ENCODE results near the gene HS3ST6.
A peak's percentile ranks its signal among the peaks of the same experiment; 100 is the strongest.
"Not testable (repeated sequence)": the region's sequence is repeated elsewhere in the genome, so short reads cannot be mapped to it uniquely, and the experiment has no call there.

HS3ST6 gene

GRCh38 chr16:1918351-1919326, at the start of gene HS3ST6:
Gene HS3ST6, minus strand, starts transcription at chr16:1918415. Its CDS starts 92 bp downstream, at chr16:1918323.
- DNase-seq (ENCODE audit: low read depth in 2 of 2) = no peak

GRCh38 chr16:1966460-1966859, 48.2 kb upstream of the HS3ST6 start, which contains the start of gene RNF151:
Gene RNF151, plus strand, starts transcription at chr16:1966856. Its CDS starts 26 bp downstream, at chr16:1966882.
- DNase-seq (ENCODE audit: low read depth in 2 of 2) = no peak

DNA sequence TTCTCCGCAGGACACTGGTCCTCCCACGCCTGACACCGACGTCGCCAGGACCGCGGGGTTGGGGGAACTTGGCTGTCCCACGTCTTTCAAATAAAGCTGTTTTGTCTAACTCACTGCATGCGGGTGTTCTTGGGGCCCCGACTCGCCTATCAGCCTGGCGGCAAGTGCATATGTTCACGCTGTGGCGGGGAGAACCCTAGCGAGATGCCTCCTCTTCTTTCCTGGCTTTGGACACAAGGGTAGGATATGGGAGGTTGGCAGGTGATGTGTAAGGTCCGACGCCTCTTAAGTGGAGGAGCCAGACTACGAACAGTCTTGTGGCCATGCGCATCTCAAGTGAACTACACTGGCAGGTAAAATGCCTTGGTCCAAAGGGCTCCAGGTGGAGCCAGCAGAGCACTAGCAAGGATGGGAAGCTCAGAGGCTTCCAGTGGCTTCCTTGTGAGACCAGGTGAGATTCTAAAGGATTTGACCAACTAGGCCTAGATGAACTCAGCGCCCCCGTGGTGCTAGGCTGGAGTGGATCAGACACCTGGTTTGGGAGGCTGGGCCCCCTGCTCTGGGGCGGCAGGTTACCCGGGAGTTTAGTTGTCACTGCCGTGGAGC, 47.3 kb upstream of the HS3ST6 start:
- DNase-seq (ENCODE audit: low read depth in 2 of 2) = no peak

- peak; percentile 96 for DNase-seq (ENCODE audit: low read depth in 2 of 2)
These were observed 46.5 kb upstream of the HS3ST6 start, which contains the start of gene RPS2 for GRCh38 chr16:1964506-1965395. Gene RPS2, minus strand, starts transcription at chr16:1964826. Its CDS starts 201 bp downstream, at chr16:1964625.

DNA sequence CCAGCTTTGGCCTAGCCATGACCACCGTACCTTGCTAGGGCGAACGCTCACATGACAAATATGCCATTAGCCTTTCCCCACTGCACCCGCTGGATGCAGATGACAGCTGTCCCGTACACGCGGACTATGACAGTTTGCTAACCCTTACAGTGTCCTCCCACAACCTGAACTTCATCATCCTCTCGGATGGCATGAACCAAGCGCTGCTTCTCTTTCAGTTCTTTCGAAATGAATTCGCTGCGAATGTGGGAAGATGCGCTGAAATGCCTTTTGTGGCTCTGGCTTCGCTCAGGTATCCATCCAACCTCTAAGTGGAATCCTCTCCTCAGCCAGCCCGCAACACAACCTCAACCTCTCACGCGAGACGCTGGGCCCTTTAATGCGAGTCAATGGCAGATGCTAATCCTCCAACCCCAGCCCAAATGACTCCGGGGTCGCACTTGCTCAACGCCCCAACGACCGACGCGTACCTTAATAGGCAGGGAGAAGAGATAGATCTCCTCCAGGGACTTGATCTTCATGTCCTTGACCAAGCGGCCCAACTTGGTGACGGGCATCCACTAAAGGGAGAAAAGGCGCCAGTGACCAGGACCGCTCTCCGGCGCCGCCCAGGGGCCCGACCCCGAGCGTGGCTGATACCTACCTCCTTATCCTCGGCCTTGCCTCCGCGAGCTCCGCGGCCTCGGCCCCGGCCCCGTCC, 45.7 kb upstream of the HS3ST6 start:
- DNase-seq (ENCODE audit: low read depth in 2 of 2) = no peak

DNA sequence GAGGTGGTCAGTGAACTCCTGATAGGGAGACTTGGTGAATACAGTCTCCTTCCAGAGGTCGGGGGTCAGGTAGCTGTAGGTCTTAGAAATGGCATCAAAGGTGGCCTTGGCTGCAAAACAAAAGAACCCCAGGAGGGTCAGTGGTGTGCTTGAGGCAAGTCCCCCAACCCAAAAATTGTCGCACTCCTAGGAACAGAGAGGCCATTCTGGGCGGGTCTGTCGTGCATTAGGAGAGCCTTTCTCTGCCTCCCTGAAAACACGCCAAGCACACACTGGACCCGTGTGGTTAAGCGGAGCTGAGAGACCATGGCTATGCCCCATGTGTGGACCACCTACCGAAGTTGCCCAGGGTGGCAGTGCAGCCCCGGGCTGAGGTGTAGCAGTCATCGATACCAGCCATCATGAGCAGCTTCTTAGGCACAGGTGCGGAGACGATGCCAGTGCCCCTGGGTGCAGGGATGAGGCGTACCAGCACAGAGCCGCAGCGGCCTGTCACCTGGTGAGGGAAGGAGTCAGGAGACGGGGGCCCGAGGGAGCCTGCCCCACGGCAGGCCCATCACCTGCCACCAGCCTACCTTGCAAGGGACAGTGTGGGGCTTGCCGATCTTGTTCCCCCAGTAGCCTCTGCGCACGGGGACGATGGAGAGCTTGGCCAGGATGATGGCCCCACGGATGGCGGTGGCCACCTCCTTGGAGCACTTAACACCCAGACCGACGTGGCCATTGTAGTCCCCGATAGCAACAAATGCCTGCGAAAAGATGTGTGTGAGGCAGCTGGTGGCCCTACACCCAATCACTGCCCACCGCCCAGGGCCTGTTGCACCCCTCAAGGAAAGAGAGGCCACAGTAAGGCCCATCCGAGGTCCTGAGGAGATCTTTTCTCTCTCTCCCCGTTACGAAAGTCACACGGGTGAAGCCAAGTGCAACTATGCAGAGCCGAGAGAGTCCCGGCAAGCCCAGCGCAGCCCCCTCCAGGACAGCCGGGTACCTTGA, 44.2 kb upstream of the HS3ST6 start:
- DNase-seq (ENCODE audit: low read depth in 2 of 2) = not testable (repeated sequence)

- no peak for DNase-seq (ENCODE audit: low read depth in 2 of 2)
These were observed 43.4 kb upstream of the HS3ST6 start for GRCh38 chr16:1961651-1962067.

- DNase-seq (ENCODE audit: low read depth in 2 of 2) = no peak
These were observed 42.7 kb upstream of the HS3ST6 start for GRCh38 chr16:1960665-1961630.

GRCh38 chr16:1959269-1960039, 41.2 kb upstream of the HS3ST6 start, which contains the start of gene NDUFB10:
Gene NDUFB10, plus strand, starts transcription at chr16:1959538. Its CDS starts 87 bp downstream, at chr16:1959625.
- peak; percentile 72 to 80 for DNase-seq (ENCODE audit: low read depth in 2 of 2)

DNA sequence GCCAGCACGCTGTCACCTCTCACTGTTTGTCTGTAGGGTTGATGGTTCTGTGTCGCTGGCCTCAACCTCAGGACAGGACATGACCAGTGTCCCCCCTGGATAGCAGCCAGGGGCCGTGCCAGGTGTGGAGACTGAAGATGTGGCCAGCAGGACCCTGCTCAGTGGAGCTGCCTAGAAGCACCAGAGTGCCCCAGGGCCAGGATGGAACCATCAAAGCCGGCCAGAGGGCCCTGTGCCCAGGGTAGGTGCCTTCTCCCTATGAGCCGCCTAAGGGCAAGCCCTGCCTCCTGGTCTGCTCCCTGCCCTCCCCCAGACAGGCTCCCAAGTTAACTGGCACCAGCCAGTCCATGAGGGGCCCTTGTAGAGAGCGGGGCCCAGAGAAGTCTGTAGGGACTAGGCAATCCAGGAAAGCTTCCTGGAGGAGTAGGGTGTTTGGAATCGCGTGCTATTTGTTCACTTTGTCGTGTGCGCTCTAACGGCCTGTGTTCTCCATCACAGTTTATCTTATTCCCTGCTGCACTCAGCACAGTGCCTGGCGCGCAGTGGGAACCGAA, 40.6 kb upstream of the HS3ST6 start:
- no peak for DNase-seq (ENCODE audit: low read depth in 2 of 2)

DNA sequence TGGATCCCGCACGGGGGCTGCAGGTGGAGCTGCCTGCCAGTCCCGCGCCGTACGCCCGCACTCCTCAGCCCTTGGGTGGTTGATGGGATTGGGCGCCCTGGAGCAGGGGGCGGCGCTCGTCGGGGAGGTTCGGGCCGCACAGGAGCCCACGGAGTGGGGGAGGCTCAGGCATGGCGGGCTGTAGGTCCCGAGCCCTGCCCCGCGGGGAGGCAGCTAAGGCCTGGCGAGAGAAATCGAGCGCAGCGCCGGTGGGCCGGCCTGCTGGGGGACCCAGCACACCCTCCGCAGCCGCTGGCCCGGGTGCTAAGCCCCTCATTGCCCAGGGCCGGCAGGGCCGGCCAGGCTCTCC, 39.9 kb upstream of the HS3ST6 start:
- DNase-seq (ENCODE audit: low read depth in 2 of 2) = not testable (repeated sequence)

- not testable (repeated sequence) for DNase-seq (ENCODE audit: low read depth in 2 of 2)
These were observed 39.4 kb upstream of the HS3ST6 start for GRCh38 chr16:1957434-1958142.

DNA sequence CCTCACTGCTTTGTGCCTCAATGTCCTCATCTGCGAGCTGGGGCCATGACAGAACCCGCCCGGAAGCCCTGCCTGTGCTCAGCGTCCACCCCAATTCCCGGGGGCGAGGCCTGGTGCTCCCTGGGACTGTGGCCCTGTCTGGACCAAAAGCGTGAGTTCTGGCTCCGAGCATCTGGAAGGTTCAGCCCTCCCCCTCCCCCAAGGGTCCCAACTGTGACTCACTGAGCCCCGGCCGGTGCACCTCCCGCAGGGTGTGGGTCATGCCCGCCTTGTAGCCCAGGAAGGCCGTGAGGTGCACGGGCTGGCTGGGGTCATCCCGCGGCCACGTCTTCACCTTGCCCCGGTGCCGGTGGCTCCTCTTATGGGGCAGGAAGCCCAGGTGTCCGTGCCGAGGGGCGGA, 35.5 kb upstream of the HS3ST6 start:
- no peak for DNase-seq (ENCODE audit: low read depth in 2 of 2)

DNA sequence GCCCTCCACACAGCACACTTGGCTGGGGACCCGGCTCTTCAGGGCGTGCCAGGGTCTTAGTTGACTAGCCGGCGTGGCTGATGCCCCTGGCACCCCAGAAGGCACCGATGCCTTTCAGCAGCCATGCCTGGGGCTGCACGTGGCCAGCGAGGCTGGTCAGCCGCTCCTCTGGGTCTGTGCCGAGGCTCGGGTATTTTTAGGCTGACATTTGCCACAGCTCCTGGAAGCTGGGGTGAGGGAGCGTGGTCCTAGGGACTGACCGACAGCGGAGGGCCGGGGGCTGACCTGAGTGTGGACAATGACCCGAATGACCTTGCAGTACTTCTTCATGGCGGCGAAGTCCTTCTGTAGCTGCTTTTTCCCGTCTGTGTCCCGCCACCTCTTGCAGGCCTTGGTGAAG, 32.3 kb upstream of the HS3ST6 start:
- no peak for DNase-seq (ENCODE audit: low read depth in 2 of 2)

- no peak for DNase-seq (ENCODE audit: low read depth in 2 of 2)
These were observed 31.8 kb upstream of the HS3ST6 start for GRCh38 chr16:1950047-1950446.

GRCh38 chr16:1949507-1949906, 31.3 kb upstream of the HS3ST6 start:
- no peak for DNase-seq (ENCODE audit: low read depth in 2 of 2)

DNA sequence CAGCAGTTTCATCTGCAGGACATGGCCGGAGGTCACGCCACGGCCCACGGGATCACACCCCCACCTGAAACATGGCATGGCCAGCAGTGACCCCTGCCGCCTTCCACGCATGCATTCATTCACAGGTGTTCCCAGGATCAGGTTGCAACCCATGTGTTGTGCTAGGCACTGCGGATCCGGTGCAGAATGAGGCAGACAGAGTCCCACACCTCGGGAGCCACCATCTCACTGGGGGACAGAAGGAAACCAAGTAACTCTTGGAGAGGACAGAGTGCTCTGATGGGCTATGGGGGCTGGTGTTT, 29.1 kb upstream of the HS3ST6 start:
- no peak for DNase-seq (ENCODE audit: low read depth in 2 of 2)

Data from activated CD8-positive, alpha-beta memory T cell treated with anti-CD3 and anti-CD28 coated beads for 4 hours (primary cell).